Measurements from ENCODE around the gene KISS1.

GRCh38 chr1:204221271-204221670 is 25.0 kb upstream of the KISS1 start:
- TF ChIP-seq, protein P1, sequence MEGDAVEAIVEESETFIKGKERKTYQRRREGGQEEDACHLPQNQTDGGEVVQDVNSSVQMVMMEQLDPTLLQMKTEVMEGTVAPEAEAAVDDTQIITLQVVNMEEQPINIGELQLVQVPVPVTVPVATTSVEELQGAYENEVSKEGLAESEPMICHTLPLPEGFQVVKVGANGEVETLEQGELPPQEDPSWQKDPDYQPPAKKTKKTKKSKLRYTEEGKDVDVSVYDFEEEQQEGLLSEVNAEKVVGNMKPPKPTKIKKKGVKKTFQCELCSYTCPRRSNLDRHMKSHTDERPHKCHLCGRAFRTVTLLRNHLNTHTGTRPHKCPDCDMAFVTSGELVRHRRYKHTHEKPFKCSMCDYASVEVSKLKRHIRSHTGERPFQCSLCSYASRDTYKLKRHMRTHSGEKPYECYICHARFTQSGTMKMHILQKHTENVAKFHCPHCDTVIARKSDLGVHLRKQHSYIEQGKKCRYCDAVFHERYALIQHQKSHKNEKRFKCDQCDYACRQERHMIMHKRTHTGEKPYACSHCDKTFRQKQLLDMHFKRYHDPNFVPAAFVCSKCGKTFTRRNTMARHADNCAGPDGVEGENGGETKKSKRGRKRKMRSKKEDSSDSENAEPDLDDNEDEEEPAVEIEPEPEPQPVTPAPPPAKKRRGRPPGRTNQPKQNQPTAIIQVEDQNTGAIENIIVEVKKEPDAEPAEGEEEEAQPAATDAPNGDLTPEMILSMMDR (IDR thresholded peaks at IDR 0.05; ENCODE audit: insufficient read depth, low read depth, low read length) = no peak
- TF ChIP-seq EZH2 (IDR thresholded peaks at IDR 0.05; ENCODE audit: insufficient read depth, low read length) = no peak

Data from astrocyte (in vitro differentiated cells and primary cell).